K562 (cell line): ENCODE data around the gene RNF43. TPM values are rescaled to one million over a fixed set of nuclear protein-coding genes. Genes with fewer than 3 reads are reported as not detected.

Experiments
- ATAC-seq: fragments of 200-7000 bp; cut with Tn5 transposase; 3 replicates; pipeline ENCODE4 v1.9.1; 2020; ENCODE audit warnings: moderate library complexity
- BruUV-seq: library from RNA; stranded (reverse); fragments of 400-500 nt; replicated peaks from 2 replicates; lab custom pipeline; 2021; lab: Mats Ljungman, UMichigan
- CTCF ChIA-PET: fragments of 300-600 bp; formaldehyde crosslinking; extraction: SDS; loops from one replicate; lab custom pipeline; 2021; ENCODE audit warnings: low intra/inter-chr PET ratio; lab: Yijun Ruan, JAX
- POLR2A ChIA-PET: fragments of 300-600, 350-650 bp; sonication (Branson Sonifier 250); formaldehyde crosslinking; extraction: SDS; loops from one replicate; lab custom pipeline; 2021; ENCODE audit warnings: antibody characterized with exemption, inconsistent platforms; lab: Yijun Ruan, JAX
- DNase-seq, 4 experiments: peaks; one replicate each; pipeline versions ENCODE4 v3.0.0 to v3.0.0-alpha.2; 2011 to 2018; ENCODE audit warnings: low spot score in 3 of 4, mixed read lengths in 3 of 4; ENCODE audit errors: extremely low read depth in 1 of 4
- FAIRE-seq: peaks from 2 replicates; lab custom pipeline; 2011; peaks lifted over from hg19 to GRCh38; lab: Jason Lieb, UNC
- H2AFZ ChIP-seq: 2 replicates; pipeline ENCODE4 v1.6.0; 2011; ENCODE audit warnings: low read depth, low read length, control low read depth, inconsistent platforms
- H3K27ac ChIP-seq: fragments of 200-600 bp; 3 replicates; pipeline ENCODE4 v1.8.0; 2011; ENCODE audit warnings: low read depth, mild to moderate bottlenecking, control low read depth, inconsistent platforms, low read length, moderate library complexity, mixed read lengths; ENCODE audit errors: extremely low read depth
- H3K27me3 ChIP-seq, 2 experiments: fragments of 300-600 bp in 1 of 2; 2 replicates in 1 of 2; 3 replicates in 1 of 2; pipeline versions ENCODE4 v1.6.0 to v1.8.0; 2011; ENCODE audit warnings: inconsistent platforms in 2 of 2, low read length in 2 of 2, mild to moderate bottlenecking in 1 of 2, mixed read lengths in 1 of 2, moderate library complexity in 1 of 2; ENCODE audit not compliant: control insufficient read depth in 2 of 2, insufficient read depth in 2 of 2
- H3K36me3 ChIP-seq: fragments of 300-600 bp; 3 replicates; pipeline ENCODE4 v1.8.0; 2011; ENCODE audit warnings: mild to moderate bottlenecking, low read length, inconsistent platforms; ENCODE audit not compliant: control insufficient read depth, insufficient read depth
- H3K4me1 ChIP-seq, 2 experiments: fragments of 200-600 bp in 1 of 2; replicated peaks in 1 of 2; 2 replicates in 1 of 2; 3 replicates in 1 of 2; pipeline versions ENCODE4 v1.5.1 to v1.8.0; 2011; ENCODE audit warnings: inconsistent platforms in 2 of 2, low read length in 2 of 2, mild to moderate bottlenecking in 1 of 2, mixed read lengths in 1 of 2, moderate library complexity in 1 of 2; ENCODE audit not compliant: control insufficient read depth in 2 of 2, insufficient read depth in 2 of 2
- H3K4me2 ChIP-seq: 2 replicates; pipeline ENCODE4 v1.6.1; 2011; ENCODE audit warnings: low read length, control low read depth, inconsistent platforms, mixed read lengths; ENCODE audit not compliant: insufficient read depth
- H3K4me3 ChIP-seq: fragments of 200-600 bp; sonication (generic), shearing (Covaris generic); 2 replicates; pipeline ENCODE4 v1.5.1; 2016; ENCODE audit warnings: control low read depth, inconsistent platforms
- H3K79me2 ChIP-seq: fragments of 200-600 bp; 3 replicates; pipeline ENCODE4 v1.8.0; 2011; ENCODE audit warnings: low read length, inconsistent platforms; ENCODE audit not compliant: control insufficient read depth, insufficient read depth
- H3K9ac ChIP-seq, 2 experiments: 2 replicates each; pipeline versions ENCODE4 v1.6.0 to v1.6.1; 2011; ENCODE audit warnings: low read depth in 2 of 2, low read length in 2 of 2, control low read depth in 1 of 2, inconsistent platforms in 1 of 2, mild to moderate bottlenecking in 1 of 2, mixed read lengths in 1 of 2; ENCODE audit not compliant: insufficient read depth in 1 of 2
- H3K9me1 ChIP-seq: one replicate; pipeline ENCODE4 v1.6.0; 2011; ENCODE audit warnings: inconsistent platforms, mild to moderate bottlenecking, low read length, moderate library complexity; ENCODE audit not compliant: control insufficient read depth, insufficient read depth
- H3K9me3 ChIP-seq: replicated peaks from 2 replicates; pipeline ENCODE4 v1.5.1; 2011; ENCODE audit warnings: low read depth, low read length, inconsistent platforms; ENCODE audit not compliant: control insufficient read depth, insufficient read depth
- H4K20me1 ChIP-seq: replicated peaks from 2 replicates; pipeline ENCODE4 v1.6.1; 2011; ENCODE audit warnings: low read length, inconsistent platforms, mixed read lengths; ENCODE audit not compliant: control insufficient read depth, insufficient read depth
- ELF1 ChIP-seq: fragments of 200-800 bp; sonication (Bioruptor generic); IDR thresholded peaks from 2 replicates; pipeline ENCODE4 v1.6.1; 2016; ENCODE audit warnings: missing genetic modification characterization, missing compliant biosample characterization
- GATA2 ChIP-seq: sonication (generic); formaldehyde crosslinking; IDR thresholded peaks from 2 replicates; pipeline ENCODE4 v1.4.0; 2020; ENCODE audit warnings: mild to moderate bottlenecking, missing genetic modification reagents
- KAT2B ChIP-seq: IDR thresholded peaks from one replicate; pipeline ENCODE4 v1.6.1; 2012; ENCODE audit warnings: low read depth, mild to moderate bottlenecking, control low read depth, inconsistent platforms, low read length, moderate library complexity
- NRF1 ChIP-seq, 2 experiments: fragments of 450-650 bp; IDR thresholded peaks in 1 of 2; conservative IDR thresholded peaks in 1 of 2; 2 replicates each; pipeline ENCODE4 v1.6.1; 2014; ENCODE audit warnings: mild to moderate bottlenecking in 2 of 2
- RAD51 ChIP-seq: fragments of 450-650 bp; IDR thresholded peaks from 2 replicates; pipeline ENCODE4 v1.7.1; 2016; ENCODE audit warnings: low read depth, mild to moderate bottlenecking, borderline replicate concordance
- RBM22 ChIP-seq: fragments of 200-400 bp; formaldehyde crosslinking; IDR thresholded peaks from 2 replicates; pipeline ENCODE4 v1.6.1; 2018; ENCODE audit warnings: low read length, low read depth; ENCODE audit not compliant: poor library complexity, severe bottlenecking
- TFAM ChIP-seq: fragments of 250-450 bp; sonication (Bioruptor Pico); conservative IDR thresholded peaks from 2 replicates; pipeline ENCODE4 v1.5.0; 2021; ENCODE audit warnings: mild to moderate bottlenecking, moderate library complexity
- ZBTB11 ChIP-seq, 3 experiments: fragments of 200-800 bp in 1 of 3; fragments of 250-450 bp in 1 of 3; fragments of 450-650 bp in 1 of 3; sonication (Bioruptor Pico) in 1 of 3; sonication (Bioruptor generic) in 1 of 3; formaldehyde crosslinking in 1 of 3; IDR thresholded peaks; 2 replicates each; pipeline versions ENCODE4 v1.6.1 to v1.8.0; 2016 to 2022; ENCODE audit warnings: mild to moderate bottlenecking in 2 of 3, missing genetic modification characterization in 2 of 3, missing compliant biosample characterization in 1 of 3, moderate library complexity in 1 of 3
- ZKSCAN3 ChIP-seq: fragments of 250-450 bp; sonication (Bioruptor Pico); IDR thresholded peaks from 2 replicates; pipeline ENCODE4 v1.4.0; 2020
- WGBS: fragments of 100-300 bp; shearing (Covaris generic); methylation state at CpG from one replicate; pipeline ENCODE4 v1.1.6; 2016; ENCODE audit warnings: low coverage, mixed read lengths; ENCODE audit not compliant: insufficient coverage; ENCODE audit errors: missing lambda C conversion rate; 5-methylcytosine and 5-hydroxymethylcytosine counted together
- in situ Hi-C: fragments of 300-500 bp; cut with MboI; formaldehyde crosslinking; loops from 4 replicates; pipeline ENCODE4 v1.15.0; 2018; ENCODE audit warnings: inconsistent platforms, mixed read lengths
- intact Hi-C: fragments of 100-400 bp; cut with micrococcal nuclease; formaldehyde crosslinking; loops from 2 replicates; pipeline ENCODE4 v1.14.2; 2022
- polyA plus RNA-seq, 8 experiments: library from polyadenylated mRNA; depleted of rRNA in 4 of 8; stranded (reverse) in 5 of 8; unstranded in 3 of 8; fragments of >200 nt; fragmentation: Nextera tagmentation in 2 of 8; fragmentation: Illumina TruSeq in 1 of 8; extraction: Ambion mirVana in 2 of 8; extraction: Trizol in 1 of 8; gene quantifications; 2 replicates each; pipeline versions ENCODE4 v1.2.1 to v1.2.3, GENCODE V29; 2011 to 2014; ENCODE audit warnings: inconsistent platforms in 1 of 8, missing spikeins in 1 of 8
- total RNA-seq, 7 experiments: library from RNA; depleted of rRNA in 6 of 7; stranded (reverse); fragments of >200 nt in 6 of 7; fragmentation: Illumina TruSeq in 2 of 7; extraction: Trizol in 2 of 7; gene quantifications; 2 replicates each; pipeline versions ENCODE4 v1.2.1 to v1.2.3, GENCODE V29; 2011 to 2021; ENCODE audit warnings: low replicate concordance in 1 of 7

The RNF43 gene
- total and polyA plus RNA-seq, 9 of the 15 experiments (the other 6 are each of a cell fraction or from before 2014, with no cell fraction given), result 0.29 to 2.7 (median 1.4) TPM

- WGBS, result 27% methylated on average over 4 of the region's 4 CpGs
- H3K27ac ChIP-seq, result no peak overlapping the region
- in situ Hi-C loops, result no loop called here
- POLR2A ChIA-PET, result interaction anchor here (0.6 to 1.0 kb wide), 2 partner anchors 204 to 235 kb away, joined by 3 read pairs; partner anchors contain the start of gene EPX
- no peak overlapping the region for H3K4me3 ChIP-seq
- TF ChIP-seq RBM22, result no peak
- TF ChIP-seq TFAM (CRISPR knock-in tag), result no peak
- TF ChIP-seq NRF1 (conservative IDR thresholded peaks at IDR 0.05 in 1 of 2, IDR thresholded peaks at IDR 0.05 in 1 of 2), result no peak
- TF ChIP-seq ZBTB11 (CRISPR knock-in tag; IDR thresholded peaks at IDR 0.05), result no peak
- TF ChIP-seq KAT2B, result no peak
- TF ChIP-seq ELF1 (tag), result no peak
- no peak for TF ChIP-seq GATA2 (CRISPR knock-in tag)
- no peak for TF ChIP-seq ZKSCAN3 (CRISPR knock-in tag)
- no peak for TF ChIP-seq RAD51
- TF ChIP-seq, all 486 proteins: peak for 0
- no peaks in the 10 kb centered on the region for H3K9me1 ChIP-seq
- no peak for DNase-seq
- H2AFZ ChIP-seq, result no peak overlapping the region
- no peak for FAIRE-seq
- CTCF ChIA-PET, result no interaction called here
- no peak overlapping the region for H3K9ac ChIP-seq
- no peaks in the 10 kb centered on the region for H3K9me3 ChIP-seq
- no peak for ATAC-seq
- intact Hi-C loops, result no loop called here
- BruUV-seq, result no TSS peak
- peaks cover 7 to 21% of the 10 kb centered on the region in 2 experiments for H3K4me1 ChIP-seq
- H3K36me3 ChIP-seq, result no peaks in the 10 kb centered on the region
- no peak overlapping the region for H3K4me2 ChIP-seq
- no peaks in the 10 kb centered on the region; the same call in 2 of the 3 replicates for H3K79me2 ChIP-seq
- H3K27me3 ChIP-seq, result no peaks in the 10 kb centered on the region
- H4K20me1 ChIP-seq, result no peaks in the 10 kb centered on the region
These were observed 21.2 kb downstream of the RNF43 start for GRCh38 chr17:58396173-58396572.
